Gastroesophageal sphincter (tissue), 4 donors: ENCODE results near the gene BTNL8. TPM values are rescaled to one million over a fixed set of nuclear protein-coding genes. Genes with fewer than 3 reads are reported as not detected.

ENCODE experiments used
- ATAC-seq: fragments of 150-250 bp; one replicate; pipeline ENCODE4 v1.9.1; 2016; ENCODE audit warnings: mild to moderate bottlenecking, moderate library complexity
- H3K27ac ChIP-seq, 4 donors: fragments of 200-600 bp; sonication (generic) in 3 of 4; 1 replicate in 3 of 4; 2 replicates in 1 of 4; pipeline ENCODE4 v1.5.1; 2016 to 2019
- H3K27me3 ChIP-seq: fragments of 200-600 bp; sonication (generic); one replicate; pipeline ENCODE4 v1.5.1; 2019
- H3K36me3 ChIP-seq, 2 donors: fragments of 200-600 bp; sonication (generic); one replicate each; pipeline ENCODE4 v1.5.1; 2019; ENCODE audit warnings: control low read depth in 1 of 2
- H3K4me1 ChIP-seq, 3 donors: fragments of 200-600 bp; sonication (generic); 1 replicate in 2 of 3; 2 replicates in 1 of 3; pipeline ENCODE4 v1.5.1; 2016 to 2019; ENCODE audit warnings: control low read depth in 2 of 3
- H3K4me3 ChIP-seq, 2 donors: fragments of 200-600 bp; sonication (generic); one replicate each; pipeline ENCODE4 v1.5.1; 2019; ENCODE audit warnings: mild to moderate bottlenecking in 1 of 2, moderate library complexity in 1 of 2
- H3K9me3 ChIP-seq, 3 donors: fragments of 200-600 bp; sonication (generic); one replicate each; pipeline ENCODE4 v1.5.1; 2017 to 2019; ENCODE audit warnings: control low read depth in 2 of 3
- CTCF ChIP-seq, 4 experiments: fragments of 200-600 bp in 2 of 4; fragments of 450-650 bp in 2 of 4; sonication (generic) in 1 of 4; IDR thresholded peaks; one replicate each; pipeline ENCODE4 v1.5.1; 2017 to 2019; ENCODE audit warnings: antibody characterized with exemption in 4 of 4, mild to moderate bottlenecking in 2 of 4, moderate library complexity in 2 of 4
- EP300 ChIP-seq: sonication (generic); formaldehyde crosslinking; IDR thresholded peaks from one replicate; pipeline ENCODE4 v1.6.1; 2017; ENCODE audit warnings: antibody characterized with exemption, mild to moderate bottlenecking
- POLR2A ChIP-seq, 2 donors: fragments of 450-650 bp; IDR thresholded peaks; one replicate each; pipeline ENCODE4 v1.6.1; 2017; ENCODE audit warnings: antibody characterized with exemption in 2 of 2, mild to moderate bottlenecking in 2 of 2, moderate library complexity in 1 of 2
- POLR2AphosphoS5 ChIP-seq: sonication (generic); formaldehyde crosslinking; IDR thresholded peaks from one replicate; pipeline ENCODE4 v1.6.1; 2017; ENCODE audit warnings: antibody characterized with exemption
- WGBS, 2 donors: methylation state at CpG; one replicate each; pipeline ENCODE4 v1.1.5; 2018; ENCODE audit warnings: low coverage in 1 of 2; 5-methylcytosine and 5-hydroxymethylcytosine counted together
- total RNA-seq, 4 donors: library from RNA; depleted of rRNA; stranded (reverse); fragments of >200 nt; gene quantifications; one replicate each; pipeline ENCODE4 v1.1.0, GENCODE V29; 2016

The BTNL8 gene
- total RNA-seq, 4 donors from 2014 or later = 0.81 to 1.1 TPM; not detected in 2

GRCh38 chr5:180950291-180950949 lies 51.5 kb downstream of the BTNL8 start:
- Histone ChIP-seq H3K27me3 (no peaks in the 10 kb centered on the region), H3K4me3 (no peak overlapping the region), H3K9me3 (no peaks in the 10 kb centered on the region), H3K36me3 (no peaks in the 10 kb centered on the region), H3K4me1 (no peaks in the 10 kb centered on the region), H3K27ac (no peak overlapping the region)
- 33 to 60% methylated on average over 1 to 4 of the region's 6 CpGs for WGBS, 2 donors
- no peak for ATAC-seq
- no peak for TF ChIP-seq POLR2AphosphoS5
- no peak for TF ChIP-seq EP300
- TF ChIP-seq POLR2A (IDR thresholded peaks at IDR 0.05) = no peak
- TF ChIP-seq CTCF (IDR thresholded peaks at IDR 0.05) = no peak

GRCh38 chr5:180959661-180960060 lies 60.7 kb downstream of the BTNL8 start:
- 79% methylated on average over 5 of the region's 5 CpGs; no CpG with 5 or more reads in 1 of the 2 donors for WGBS, 2 donors
- no peak overlapping the region for H3K4me3 ChIP-seq
- H3K27me3 ChIP-seq = no peaks in the 10 kb centered on the region
- H3K36me3 ChIP-seq = no peaks in the 10 kb centered on the region
- no peak for ATAC-seq
- no peaks in the 10 kb centered on the region for H3K9me3 ChIP-seq
- no peaks in the 10 kb centered on the region for H3K4me1 ChIP-seq
- no peak overlapping the region for H3K27ac ChIP-seq
- TF ChIP-seq POLR2AphosphoS5 = no peak
- no peak for TF ChIP-seq CTCF (IDR thresholded peaks at IDR 0.05)
- TF ChIP-seq EP300 = no peak
- no peak for TF ChIP-seq POLR2A (IDR thresholded peaks at IDR 0.05)

GRCh38 chr5:180960209-180960608 lies 61.2 kb downstream of the BTNL8 start:
- Histone ChIP-seq H3K36me3 (no peaks in the 10 kb centered on the region), H3K27me3 (no peaks in the 10 kb centered on the region), H3K27ac (no peak overlapping the region), H3K4me3 (no peak overlapping the region), H3K4me1 (no peaks in the 10 kb centered on the region), H3K9me3 (no peaks in the 10 kb centered on the region)
- 77% methylated on average over 3 of the region's 3 CpGs; no CpG with 5 or more reads in 1 of the 2 donors for WGBS, 2 donors
- TF ChIP-seq POLR2A (IDR thresholded peaks at IDR 0.05) = no peak
- no peak for TF ChIP-seq POLR2AphosphoS5
- TF ChIP-seq CTCF (IDR thresholded peaks at IDR 0.05) = no peak
- no peak for TF ChIP-seq EP300
- no peak for ATAC-seq

- WGBS, 2 donors = 90% methylated on average over 2 of the region's 23 CpGs; no CpG with 5 or more reads in 1 of the 2 donors
- H3K4me3 ChIP-seq = no peak overlapping the region
- no peak overlapping the region for H3K27ac ChIP-seq
- no peaks in the 10 kb centered on the region for H3K9me3 ChIP-seq
- no peaks in the 10 kb centered on the region for H3K4me1 ChIP-seq
- H3K36me3 ChIP-seq = no peaks in the 10 kb centered on the region
- no peak for ATAC-seq
- TF ChIP-seq POLR2A (IDR thresholded peaks at IDR 0.05) = no peak
- TF ChIP-seq POLR2AphosphoS5 = no peak
- no peak for TF ChIP-seq CTCF (IDR thresholded peaks at IDR 0.05)
- TF ChIP-seq EP300 = no peak
- no peaks in the 10 kb centered on the region for H3K27me3 ChIP-seq
These were observed 70.4 kb downstream of the BTNL8 start for GRCh38 chr5:180969406-180969805.

GRCh38 chr5:180970336-180970735 lies 71.4 kb downstream of the BTNL8 start:
- no peak for ATAC-seq

More at GRCh38 chr5:180970336-180970735, 71.4 kb downstream of the BTNL8 start:
- Histone ChIP-seq H3K36me3 (no peaks in the 10 kb centered on the region), H3K4me3 (no peak overlapping the region), H3K4me1 (no peaks in the 10 kb centered on the region), H3K27me3 (no peaks in the 10 kb centered on the region), H3K27ac (no peak overlapping the region), H3K9me3 (no peaks in the 10 kb centered on the region)
- no peak for TF ChIP-seq EP300
- no peak for TF ChIP-seq POLR2A (IDR thresholded peaks at IDR 0.05)
- no peak for TF ChIP-seq CTCF (IDR thresholded peaks at IDR 0.05)
- no peak for TF ChIP-seq POLR2AphosphoS5
- WGBS, 2 donors = no CpG with 5 or more reads among the region's 31 CpGs
